ENCODE results near the gene CTSD.

Gene CTSD

DNA sequence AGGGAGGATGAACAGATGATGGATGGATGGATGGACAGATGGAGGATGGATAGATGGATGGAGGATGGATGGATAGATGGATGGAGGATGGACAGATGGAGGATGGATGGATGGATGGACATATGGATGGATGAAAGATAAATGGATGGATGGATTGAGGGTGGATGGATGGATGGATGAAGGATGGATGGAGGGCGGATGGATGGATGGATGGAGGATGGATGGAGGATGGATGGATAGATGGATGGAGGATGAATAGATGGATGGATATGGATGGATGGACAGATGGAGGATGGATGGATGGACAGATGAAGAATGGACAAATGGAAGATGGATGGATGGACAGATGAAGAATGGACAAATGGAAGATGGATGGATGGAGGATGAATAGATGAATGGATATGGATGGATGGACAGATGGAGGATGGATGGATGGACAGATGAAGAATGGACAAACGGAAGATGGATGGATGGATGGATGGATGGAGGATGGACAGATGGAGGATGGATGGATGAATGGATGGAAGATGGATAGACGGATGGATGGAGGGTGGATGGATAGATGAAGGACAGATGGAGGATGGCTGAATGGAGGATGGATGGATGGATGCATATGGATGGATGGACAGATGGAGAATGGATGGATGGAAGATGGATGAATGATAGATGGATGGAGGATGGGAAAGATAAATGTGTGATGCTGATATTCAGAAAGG, 20.7 kb downstream of the CTSD start:
- no peak for DNase-seq

DNA sequence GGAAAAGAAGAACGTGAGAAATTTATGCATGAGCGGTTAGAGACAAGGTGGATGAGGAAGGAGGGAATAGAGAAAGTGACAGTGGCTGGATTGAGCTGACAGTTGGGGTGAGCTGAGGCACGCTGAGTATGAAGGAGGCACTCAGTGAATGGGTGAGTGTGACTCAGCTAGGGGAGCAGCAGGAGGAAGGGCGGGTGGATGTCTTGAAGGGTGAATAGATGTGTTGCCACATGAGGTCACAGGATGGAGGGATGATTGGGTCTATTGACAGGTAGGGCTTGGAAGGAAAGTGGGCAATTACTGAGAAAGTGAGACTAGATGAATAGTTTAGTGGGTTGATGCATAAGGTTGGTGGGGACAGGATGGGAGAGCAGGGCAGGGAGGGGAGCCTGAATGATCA, 21.4 kb downstream of the CTSD start:
- DNase-seq = no peak

DNA sequence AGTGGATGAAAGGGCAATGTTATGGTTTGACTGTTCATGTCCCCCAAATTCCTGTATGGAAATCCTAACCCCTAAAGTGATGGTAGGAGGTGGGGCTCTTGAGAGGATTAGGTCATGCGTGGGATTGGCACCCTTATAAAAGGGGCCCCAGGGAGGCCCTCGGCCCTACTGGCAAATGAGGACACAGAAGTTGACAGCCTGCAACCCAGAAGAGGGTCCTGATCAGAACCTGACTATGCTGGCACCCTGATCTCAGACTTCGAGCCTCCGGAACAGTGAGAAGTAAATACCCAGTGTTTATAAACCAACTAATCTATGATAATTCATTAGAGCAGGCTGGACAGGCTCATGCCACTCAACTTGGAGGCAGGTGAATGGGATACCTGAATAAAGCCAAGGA, 22.0 kb downstream of the CTSD start:
- DNase-seq = no peak

DNA sequence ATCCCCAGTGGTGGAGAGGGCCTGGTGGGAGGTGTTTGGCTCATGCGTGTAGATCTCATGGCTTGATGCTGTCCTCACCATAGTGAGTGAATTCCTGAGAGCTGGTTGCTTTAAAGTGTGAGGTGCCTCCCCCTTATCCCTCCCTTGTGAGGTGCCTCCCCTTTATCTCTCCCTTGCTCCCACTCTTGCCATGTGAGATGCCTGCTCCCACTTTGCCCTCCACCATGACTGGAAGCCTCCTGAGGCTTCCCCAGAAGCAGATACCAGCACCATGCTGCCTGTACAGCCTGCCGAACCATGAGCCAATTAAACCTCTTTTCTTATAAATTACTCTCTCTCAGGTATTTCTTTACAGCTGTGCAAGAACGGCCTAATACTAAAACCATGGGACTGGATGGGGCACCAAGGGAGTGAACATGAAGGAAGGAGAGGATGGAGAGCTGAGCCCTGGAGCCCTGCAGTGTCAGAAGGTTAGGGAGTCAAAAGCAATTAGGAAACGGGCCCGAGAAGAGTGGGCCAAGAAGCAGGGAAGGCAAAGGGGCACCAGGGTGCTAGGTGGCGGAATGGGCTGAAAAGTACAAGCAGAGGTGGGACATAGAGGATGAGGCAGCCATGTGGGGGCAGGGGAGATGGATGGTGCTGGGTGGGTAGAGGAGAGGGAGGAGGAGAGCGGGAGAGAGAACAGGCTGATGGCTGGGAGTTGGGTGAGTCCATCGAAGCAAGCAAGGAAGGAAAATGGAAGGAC, 22.8 kb downstream of the CTSD start:
- DNase-seq = no peak

DNA sequence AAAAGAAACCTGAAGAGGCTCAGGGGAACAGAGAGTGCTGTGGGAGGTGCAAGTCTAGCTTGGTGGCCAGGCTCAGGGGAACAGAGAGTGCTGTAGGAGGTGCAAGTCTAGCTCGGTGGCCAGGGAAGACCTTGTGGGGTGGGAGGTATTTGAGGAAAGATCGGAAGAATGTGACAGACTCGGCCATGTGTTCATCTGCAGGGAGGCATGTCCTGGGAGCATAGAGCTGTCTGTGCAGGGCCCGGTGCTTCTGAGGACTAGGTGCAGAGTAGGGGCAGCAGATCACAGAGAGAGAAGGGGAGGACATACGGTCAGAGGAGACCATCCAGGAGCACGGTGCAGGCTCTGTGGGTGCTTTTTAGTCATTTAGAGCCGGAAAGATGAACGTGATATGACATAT, 24.2 kb downstream of the CTSD start:
- no peak for DNase-seq

DNA sequence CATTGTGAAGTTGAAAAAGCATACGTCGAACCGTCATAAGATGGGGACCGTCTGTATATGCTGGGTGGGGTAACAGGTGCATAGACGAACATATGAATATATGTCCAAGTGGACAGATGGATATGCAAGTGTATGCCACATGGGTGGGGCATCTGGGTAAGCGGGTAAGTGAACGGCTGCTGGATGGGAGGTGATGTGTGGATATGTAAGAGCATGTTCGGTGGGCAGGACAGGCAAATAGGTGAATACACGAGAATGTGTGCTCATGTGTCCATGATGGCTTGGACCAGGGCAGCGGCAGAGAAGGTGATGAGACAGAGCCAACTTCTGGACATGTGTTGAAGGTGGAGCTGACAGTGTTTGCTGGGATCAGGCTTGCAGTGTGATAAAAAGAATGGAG, 25.3 kb downstream of the CTSD start:
- DNase-seq = no peak

DNA sequence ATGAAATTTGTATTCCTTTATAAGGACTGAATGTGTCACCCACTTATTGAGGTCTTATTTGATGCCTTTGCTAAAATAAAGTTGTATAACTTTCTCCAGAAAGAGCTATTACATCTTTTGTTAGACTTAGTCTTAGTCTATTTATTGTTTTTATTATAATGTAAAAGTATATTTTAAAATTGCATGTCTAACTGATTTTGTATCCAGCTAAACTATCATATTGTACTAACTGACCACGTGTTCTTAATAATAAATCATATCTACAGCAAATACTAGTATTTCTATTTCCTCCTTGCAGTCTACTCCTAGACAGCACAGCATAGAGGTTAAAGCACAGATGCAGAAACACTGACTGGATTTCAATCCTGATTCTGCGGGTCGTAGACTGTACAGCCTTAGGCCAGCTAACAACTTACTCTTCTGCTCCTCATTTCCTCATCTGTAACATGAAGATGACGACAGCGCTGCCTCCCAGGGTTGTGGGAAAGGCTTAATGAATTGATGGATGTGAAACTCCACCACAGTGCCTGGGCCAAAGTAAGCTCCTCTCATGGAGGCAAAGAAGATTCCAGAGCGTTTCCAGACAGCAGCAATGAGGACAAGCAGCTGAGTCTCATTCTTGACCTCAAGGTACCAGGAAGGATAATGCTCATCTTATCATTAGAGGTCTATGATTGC, 26.5 kb downstream of the CTSD start:
- no peak for DNase-seq

DNA sequence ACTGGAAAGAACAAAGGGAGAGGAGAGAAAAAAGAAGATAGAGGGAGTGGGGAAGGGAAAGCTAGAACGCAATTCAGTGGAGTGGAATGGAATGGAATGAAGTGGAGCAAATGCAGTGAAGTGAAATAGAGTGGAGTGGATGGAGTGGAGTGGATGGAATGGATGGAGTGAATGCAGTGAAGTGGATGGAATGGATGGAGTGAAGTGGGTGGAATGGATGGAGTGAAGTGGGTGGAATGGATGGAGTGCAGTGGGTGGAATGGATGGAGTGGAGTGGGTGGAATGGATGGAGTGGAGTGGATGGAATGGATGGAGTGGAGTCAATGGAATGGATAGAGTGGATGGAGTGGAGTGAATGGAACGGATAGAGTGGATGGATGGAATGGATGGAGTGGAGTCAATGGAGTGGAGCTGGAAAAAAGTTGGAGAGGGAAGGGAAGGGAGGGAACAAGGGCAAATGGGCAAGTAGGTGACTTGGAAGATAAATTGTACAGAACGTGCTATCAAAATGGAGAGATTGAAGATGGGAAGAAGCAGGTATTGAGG, 27.2 kb downstream of the CTSD start:
- no peak for DNase-seq

DNA sequence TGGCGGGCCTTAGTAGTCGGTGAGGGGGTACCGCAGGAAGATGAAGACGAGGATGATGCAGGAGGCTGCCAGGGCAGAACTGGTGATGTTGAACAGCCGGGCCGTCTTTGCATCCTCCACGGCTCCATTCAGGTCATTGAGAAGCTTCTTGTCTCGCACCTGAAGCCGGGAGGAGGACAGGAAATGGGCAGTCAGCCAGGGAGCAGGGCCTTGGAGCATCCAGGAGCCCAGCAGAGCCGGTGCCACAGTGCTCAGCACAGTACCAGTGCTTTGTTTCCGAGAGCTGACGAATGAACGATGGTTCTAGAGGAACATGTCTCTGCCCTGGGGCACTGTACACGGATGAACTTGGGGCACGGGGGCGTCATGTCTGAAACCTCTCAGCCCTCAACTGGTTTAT, 28.5 kb downstream of the CTSD start:
- DNase-seq = no peak

DNA sequence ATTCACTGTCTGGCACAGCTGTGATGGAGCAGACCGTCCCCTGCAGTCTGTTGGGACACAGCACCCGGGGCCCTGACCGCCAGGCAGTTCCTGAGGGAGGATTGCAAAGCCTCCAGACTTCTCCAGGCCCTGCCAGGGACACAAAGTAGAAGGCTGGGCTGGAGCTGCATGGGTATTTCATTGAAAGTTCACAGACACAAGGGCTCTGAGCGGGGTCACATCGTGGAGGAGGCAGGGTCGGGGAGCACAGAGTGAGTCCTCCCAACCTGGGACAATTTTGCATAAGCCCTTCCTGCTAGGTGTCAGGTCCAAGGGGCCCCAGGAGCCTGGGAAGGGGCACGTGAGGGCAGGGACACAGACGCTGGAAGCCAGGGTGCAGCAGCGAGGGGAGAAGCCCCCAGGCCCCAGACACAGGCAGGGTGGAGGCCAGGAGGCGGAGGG, 29.1 kb downstream of the CTSD start:
- no peak for DNase-seq

DNA sequence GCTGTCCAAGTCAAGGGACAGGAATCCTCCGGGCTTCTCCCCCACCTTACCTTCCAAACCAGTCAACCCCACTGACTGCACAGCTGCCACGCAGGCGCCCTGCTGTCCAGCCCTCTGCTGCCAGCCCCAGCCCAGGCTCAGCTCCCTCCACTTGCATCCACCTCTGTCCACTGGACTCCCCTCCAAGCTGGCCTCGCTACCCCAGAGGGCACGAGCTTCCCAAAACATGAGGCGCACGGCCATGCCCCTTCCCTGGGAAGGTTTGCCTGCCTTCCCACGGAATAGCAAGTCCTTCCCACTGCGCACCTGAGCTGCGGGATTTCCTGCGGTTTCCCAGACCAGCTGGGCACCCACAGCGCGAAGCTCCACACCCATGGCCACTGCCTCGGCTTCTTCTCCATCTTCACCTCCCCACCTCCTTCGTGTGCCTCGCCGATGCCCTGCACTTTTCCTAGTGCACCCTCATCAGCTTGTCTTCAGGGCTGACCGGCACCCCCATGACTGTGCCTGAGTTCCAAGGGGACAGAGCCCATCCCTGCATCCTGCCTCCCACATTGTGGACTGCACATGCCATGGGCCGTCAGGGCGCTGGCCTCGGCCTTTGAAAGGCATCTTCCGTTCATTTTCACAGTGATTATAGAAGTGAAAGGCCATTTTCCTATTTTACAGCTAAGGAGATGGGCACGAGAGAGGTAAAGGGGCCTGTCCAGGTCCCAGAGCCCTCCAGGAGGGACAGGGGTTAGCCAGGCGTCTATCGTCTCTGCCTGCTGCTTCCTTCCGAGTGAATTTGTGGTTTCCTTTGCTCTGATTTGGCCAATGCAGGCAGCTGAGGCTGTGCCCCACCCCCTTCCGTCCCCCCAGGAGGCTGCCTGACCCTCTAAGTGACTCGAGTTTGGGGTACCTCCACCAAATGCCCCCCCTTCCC, 29.7 kb downstream of the CTSD start:
- DNase-seq = no peak

DNA sequence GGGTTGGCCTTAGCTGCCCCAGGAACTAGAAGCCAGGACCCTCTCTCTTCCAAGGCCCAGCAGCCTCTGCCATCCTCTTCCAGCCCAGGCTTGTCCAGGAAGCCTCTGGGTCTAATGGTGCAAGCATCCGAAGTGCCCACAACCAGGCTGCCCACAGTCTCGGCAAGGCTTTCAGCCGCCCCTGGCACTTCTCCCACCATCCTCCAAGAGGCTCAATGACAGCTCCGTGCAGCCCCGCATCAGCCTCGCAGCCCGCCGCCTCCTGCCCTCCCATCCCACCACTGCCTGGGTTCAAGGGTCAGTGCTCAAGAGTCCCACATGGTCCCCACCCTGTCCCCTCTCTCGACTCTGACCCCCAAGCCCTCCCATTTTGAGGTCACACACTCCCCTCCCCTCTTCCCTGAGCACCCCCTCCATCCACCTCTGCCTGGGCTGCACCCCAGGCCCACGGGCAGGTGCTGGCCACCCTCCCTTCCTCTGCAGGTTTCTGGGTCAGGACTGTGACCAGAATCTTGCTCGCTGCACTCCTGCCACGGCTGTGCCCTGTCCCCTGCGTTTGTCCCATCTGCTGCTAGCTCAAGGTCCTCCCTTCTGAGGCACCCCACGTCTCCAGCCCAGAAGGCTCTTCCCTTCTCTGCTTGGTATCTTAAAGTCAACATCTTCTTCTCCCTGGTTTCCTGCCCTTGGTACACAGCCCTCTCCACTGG, 30.6 kb downstream of the CTSD start:
- no peak for DNase-seq

DNA sequence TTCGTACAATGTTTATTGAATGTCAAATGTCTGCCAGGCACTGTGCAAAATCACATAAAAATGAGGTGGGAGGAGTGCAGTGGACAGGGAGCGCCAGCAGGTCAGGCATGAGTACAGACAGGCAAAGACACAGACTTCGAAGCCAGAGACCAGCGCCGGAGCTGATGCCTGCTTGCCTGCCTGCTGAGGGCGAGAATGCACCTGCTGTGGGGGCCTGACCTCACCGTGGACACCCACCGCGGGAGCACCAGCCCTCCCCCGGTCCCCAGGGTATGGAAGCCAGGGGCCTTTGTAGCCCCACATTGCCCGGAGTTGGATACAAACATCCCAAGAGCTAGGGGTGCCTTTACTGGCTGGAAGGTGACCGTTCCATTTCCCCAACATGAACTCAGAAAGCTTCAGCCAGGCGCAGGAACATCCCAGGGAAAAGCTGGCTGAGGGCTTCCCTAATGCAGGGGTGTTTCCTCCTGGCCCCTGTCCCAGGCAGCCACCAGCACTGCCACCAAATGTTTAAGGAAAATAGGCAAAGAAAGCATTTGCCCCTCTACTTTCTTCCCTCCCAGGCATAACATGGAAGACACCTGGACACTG, 31.2 kb downstream of the CTSD start:
- no peak for DNase-seq

DNA sequence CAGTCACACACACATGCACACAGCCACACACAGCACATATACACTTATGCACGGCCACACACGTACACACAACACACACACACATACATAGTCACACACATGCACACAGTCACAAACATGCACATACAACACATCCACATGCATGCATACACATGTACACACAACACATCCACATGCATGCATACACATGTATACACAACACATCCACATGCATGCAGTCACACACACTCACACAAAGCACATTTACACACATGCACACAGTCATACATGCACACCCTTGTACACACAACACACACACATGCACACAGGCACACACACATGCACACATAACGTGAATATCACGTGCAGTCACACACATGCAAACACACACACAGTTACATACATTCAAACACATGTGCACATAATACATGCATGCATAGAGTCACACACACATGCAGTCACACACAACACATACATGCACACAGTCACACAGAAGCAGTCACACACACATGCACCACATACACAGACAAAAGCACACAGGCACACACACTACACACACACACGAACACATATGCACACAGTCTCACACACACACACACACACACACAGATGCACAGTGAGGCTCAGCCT, 32.2 kb downstream of the CTSD start:
- no peak for DNase-seq

DNA sequence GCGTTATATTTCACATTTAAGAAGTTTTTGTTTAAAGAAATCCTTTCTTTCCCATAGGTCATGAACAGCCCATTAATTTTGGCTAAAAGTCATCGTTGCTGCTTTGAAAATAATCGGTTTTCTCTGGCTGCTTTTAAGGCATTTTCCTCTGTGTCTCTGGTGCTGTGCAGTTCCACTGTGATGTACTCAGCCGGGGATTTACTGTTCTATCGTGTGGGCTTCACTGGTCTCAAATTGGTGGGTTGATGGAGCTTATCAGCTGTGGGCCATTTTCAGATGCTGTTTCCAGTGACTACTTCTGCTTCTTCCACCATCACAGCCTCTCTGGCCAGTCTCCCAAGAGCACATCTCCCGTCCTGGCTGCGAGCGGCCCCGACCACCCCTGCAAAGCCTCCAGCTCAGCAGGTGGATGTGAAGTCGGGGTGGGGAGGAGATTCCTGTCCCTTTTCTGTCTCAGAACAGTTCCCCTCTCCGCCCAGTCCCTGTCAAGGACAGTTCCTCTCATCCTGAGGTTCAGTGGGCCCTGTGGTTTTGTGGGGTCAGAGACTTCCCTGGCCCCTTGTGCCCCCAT, 33.6 kb downstream of the CTSD start:
- DNase-seq = no peak

DNA sequence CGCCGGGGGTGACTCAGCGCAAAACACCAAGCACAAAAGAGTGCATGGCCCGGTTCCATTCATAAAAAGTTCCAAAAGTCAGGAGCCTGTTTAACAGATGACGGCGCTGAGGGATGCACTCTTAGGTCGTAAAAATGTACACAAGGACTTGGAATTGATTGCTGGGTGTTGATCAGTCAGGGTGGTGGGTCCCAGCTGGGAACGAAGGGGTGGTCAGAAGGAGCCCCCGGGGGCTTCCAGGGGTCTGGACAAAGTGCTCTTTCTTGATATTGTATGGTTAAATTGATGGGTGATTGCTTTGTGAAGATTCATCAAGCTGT, 34.1 kb downstream of the CTSD start:
- DNase-seq = no peak

DNA sequence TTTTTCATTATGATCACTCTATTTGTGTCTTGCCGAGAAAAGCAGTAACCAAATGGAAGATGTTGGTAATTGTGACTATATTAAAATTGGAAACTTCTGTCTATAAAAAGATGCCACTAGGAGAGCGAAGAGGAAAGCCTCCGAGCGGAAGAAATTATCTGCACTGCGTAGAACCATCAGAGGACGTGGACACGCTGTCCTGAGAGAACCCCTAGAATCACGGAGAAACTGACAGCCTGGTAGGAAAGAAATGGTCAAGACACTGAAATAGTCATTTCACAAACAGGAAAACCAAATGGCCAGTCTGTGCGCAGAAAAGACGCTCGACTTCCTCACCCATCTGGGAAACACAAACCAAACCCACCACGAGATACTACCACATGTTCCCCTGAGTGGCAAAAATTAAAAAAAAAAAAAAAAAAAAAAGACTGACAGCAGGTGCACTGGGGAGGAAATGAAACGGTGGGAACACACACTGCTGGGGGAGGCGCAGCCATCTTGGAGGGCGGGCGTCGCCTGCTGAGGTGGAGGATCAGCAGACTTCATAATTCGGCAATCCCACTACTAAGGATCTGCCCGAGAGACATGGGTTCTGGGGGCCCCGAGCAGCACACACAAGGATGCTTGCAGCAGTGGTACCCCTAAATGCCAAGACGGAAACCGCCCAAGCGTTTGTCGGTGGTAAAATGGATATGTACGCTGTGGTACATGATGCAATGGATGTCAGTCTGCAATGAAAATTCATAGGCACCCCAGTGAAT, 34.6 kb downstream of the CTSD start:
- no peak for DNase-seq

DNA sequence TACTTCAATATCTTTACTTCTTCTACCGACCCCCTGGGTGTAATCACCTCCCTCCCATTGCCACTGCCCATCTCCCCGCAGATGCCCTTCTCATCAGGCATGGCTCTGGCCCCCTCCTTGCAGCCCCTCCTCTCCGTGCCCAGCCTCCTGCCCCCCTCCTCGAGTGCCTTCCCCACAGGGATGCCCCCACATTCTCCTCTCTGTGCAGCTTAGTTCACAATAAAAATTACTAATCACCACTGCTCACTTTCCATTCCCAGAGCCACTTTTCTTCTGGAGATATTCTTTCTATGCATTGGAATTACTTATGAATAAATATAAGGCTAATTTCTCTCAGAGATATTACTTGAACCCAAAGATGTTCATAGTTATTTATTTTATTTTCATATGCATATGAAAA, 35.4 kb downstream of the CTSD start:
- DNase-seq = no peak

DNA sequence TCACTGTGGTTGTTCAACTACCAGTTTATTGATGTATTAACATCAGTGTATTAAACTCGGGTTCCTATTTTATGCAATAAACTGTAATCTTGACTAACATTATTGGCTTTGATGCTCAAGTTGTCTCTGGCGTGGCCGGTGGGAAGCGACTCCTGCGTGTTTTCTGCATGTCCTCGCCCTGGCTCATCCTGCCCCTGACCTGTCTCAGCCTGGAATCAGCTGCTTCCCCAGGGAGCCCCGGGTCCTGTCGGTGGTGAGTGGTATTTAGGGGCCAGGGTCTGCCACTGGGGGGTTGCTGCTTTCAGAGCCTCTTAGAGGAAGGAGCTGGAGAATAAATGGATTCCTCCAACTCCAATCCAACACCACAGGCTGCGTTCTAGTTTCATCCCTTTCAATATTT, 35.9 kb downstream of the CTSD start:
- no peak for DNase-seq

DNA sequence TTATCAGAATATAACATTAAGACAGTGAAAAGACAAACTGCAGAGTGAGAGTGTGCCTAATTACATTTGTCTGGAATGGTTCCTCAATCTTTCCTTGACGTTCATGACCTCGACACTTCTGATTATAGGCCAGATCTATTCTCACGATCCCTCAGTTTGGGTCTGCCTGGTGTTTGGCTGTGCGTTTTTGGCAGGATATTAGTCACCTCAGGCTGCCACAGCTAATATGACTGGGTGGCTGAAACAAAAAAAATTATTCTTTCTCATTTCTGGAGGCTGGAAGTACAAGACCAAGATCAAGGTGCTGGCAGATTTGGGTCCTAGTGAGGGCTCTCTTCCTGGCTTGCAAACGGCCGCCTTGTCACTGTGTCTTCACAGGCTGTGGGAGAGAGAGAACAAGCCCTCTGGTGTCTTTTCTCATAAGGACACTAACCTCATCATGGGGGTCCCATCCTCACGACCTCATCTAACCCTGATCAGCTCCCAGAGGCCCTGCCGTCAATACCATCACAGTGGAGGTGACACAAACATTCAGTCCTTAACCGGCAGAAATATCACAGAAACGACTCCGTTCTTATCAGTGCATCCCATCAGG, 36.5 kb downstream of the CTSD start:
- no peak for DNase-seq
